Activated naive CD8-positive, alpha-beta T cell treated with anti-CD3 and anti-CD28 coated beads, Interleukin-2, amount 50 U/mL, for 24 hours (primary cell): ENCODE results near the gene WDFY2.
A peak's percentile ranks its signal among the peaks of the same experiment; 100 is the strongest.

Experiments
- ATAC-seq: fragments of 150-1000 bp; cut with Tn5 transposase; one replicate; pipeline ENCODE4 v1.10.0; 2021
- DNase-seq: peaks from one replicate; pipeline ENCODE4 v3.0.0; 2021
- H3K27ac Mint-ChIP-seq: one replicate; pipeline ENCODE4 v1.8.0; 2021; ENCODE audit warnings: mild to moderate bottlenecking, mixed read lengths
- H3K27me3 Mint-ChIP-seq: one replicate; pipeline ENCODE4 v1.8.0; 2021; ENCODE audit warnings: mixed read lengths
- H3K36me3 Mint-ChIP-seq: one replicate; pipeline ENCODE4 v1.8.0; 2021; ENCODE audit warnings: low read depth, mixed read lengths
- H3K4me1 Mint-ChIP-seq: one replicate; pipeline ENCODE4 v1.8.0; 2021; ENCODE audit warnings: mixed read lengths
- H3K4me3 Mint-ChIP-seq: one replicate; pipeline ENCODE4 v1.8.0; 2021; ENCODE audit warnings: mild to moderate bottlenecking, moderate library complexity, mixed read lengths
- H3K9me3 Mint-ChIP-seq: one replicate; pipeline ENCODE4 v1.8.0; 2021; ENCODE audit warnings: mixed read lengths

The WDFY2 gene

GRCh38 chr13:51782026-51782710, 197.9 kb downstream of the WDFY2 start:
- no peaks in the 10 kb centered on the region for H3K27me3 Mint-ChIP-seq
- no peak for ATAC-seq
- H3K36me3 Mint-ChIP-seq: no peaks in the 10 kb centered on the region
- no peak overlapping the region for H3K4me3 Mint-ChIP-seq
- DNase-seq: no peak
- H3K27ac Mint-ChIP-seq: no peak overlapping the region
- no peaks in the 10 kb centered on the region for H3K9me3 Mint-ChIP-seq
- H3K4me1 Mint-ChIP-seq: no peaks in the 10 kb centered on the region

GRCh38 chr13:51783428-51784094, 199.3 kb downstream of the WDFY2 start:
- no peak for DNase-seq
- no peaks in the 10 kb centered on the region for H3K27me3 Mint-ChIP-seq
- no peaks in the 10 kb centered on the region for H3K9me3 Mint-ChIP-seq
- no peak overlapping the region for H3K4me3 Mint-ChIP-seq
- no peaks in the 10 kb centered on the region for H3K4me1 Mint-ChIP-seq
- H3K27ac Mint-ChIP-seq: no peak overlapping the region
- no peak for ATAC-seq
- H3K36me3 Mint-ChIP-seq: no peaks in the 10 kb centered on the region

- no peak overlapping the region for H3K4me3 Mint-ChIP-seq
- H3K27ac Mint-ChIP-seq: no peak overlapping the region
- no peaks in the 10 kb centered on the region for H3K9me3 Mint-ChIP-seq
- no peaks in the 10 kb centered on the region for H3K4me1 Mint-ChIP-seq
- no peak for ATAC-seq
- no peaks in the 10 kb centered on the region for H3K36me3 Mint-ChIP-seq
- DNase-seq: no peak
- no peaks in the 10 kb centered on the region for H3K27me3 Mint-ChIP-seq
Observed at GRCh38 chr13:51784097-51784496, 199.8 kb downstream of the WDFY2 start.

- Mint-ChIP-seq H3K27me3 (no peaks in the 10 kb centered on the region), H3K36me3 (no peaks in the 10 kb centered on the region), H3K9me3 (no peaks in the 10 kb centered on the region), H3K4me3 (no peak overlapping the region), H3K27ac (no peak overlapping the region), H3K4me1 (no peaks in the 10 kb centered on the region)
- no peak for ATAC-seq
- DNase-seq: no peak
Observed at GRCh38 chr13:51785712-51786424, 201.6 kb downstream of the WDFY2 start.

GRCh38 chr13:51786425-51787265, 202.4 kb downstream of the WDFY2 start:
- Mint-ChIP-seq H3K36me3 (no peaks in the 10 kb centered on the region), H3K4me3 (no peak overlapping the region), H3K9me3 (no peaks in the 10 kb centered on the region), H3K27ac (no peak overlapping the region), H3K4me1 (no peaks in the 10 kb centered on the region), H3K27me3 (no peaks in the 10 kb centered on the region)
- DNase-seq (no peak), ATAC-seq (no peak)

GRCh38 chr13:51793570-51794271, 209.5 kb downstream of the WDFY2 start:
- Mint-ChIP-seq H3K4me1 (peaks cover 42% of the 10 kb centered on the region), H3K27ac (peak overlapping the region; percentile 87), H3K27me3 (no peaks in the 10 kb centered on the region), H3K9me3 (no peaks in the 10 kb centered on the region), H3K36me3 (peaks cover 8% of the 10 kb centered on the region), H3K4me3 (peak overlapping the region; percentile 29)
- ATAC-seq (peak; percentile 94), DNase-seq (peak; percentile 45)

GRCh38 chr13:51794964-51795363, 210.7 kb downstream of the WDFY2 start:
- Mint-ChIP-seq H3K4me1 (peaks cover 42% of the 10 kb centered on the region), H3K9me3 (no peaks in the 10 kb centered on the region), H3K36me3 (peaks cover 8% of the 10 kb centered on the region), H3K27me3 (no peaks in the 10 kb centered on the region), H3K4me3 (no peak overlapping the region), H3K27ac (no peak overlapping the region)
- ATAC-seq (no peak), DNase-seq (no peak)

- Mint-ChIP-seq H3K27me3 (no peaks in the 10 kb centered on the region), H3K4me3 (no peak overlapping the region), H3K4me1 (peaks cover 45% of the 10 kb centered on the region), H3K27ac (no peak overlapping the region), H3K36me3 (peaks cover 8% of the 10 kb centered on the region), H3K9me3 (no peaks in the 10 kb centered on the region)
- DNase-seq (no peak), ATAC-seq (no peak)
Observed at GRCh38 chr13:51795419-51795818, 211.2 kb downstream of the WDFY2 start.

- Mint-ChIP-seq H3K27me3 (no peaks in the 10 kb centered on the region), H3K4me3 (no peak overlapping the region), H3K4me1 (peaks cover 54% of the 10 kb centered on the region), H3K9me3 (no peaks in the 10 kb centered on the region), H3K36me3 (peaks cover 8% of the 10 kb centered on the region), H3K27ac (peak overlapping the region; percentile 27)
- no peak for DNase-seq
- ATAC-seq: no peak
Observed at GRCh38 chr13:51796546-51796945, 212.3 kb downstream of the WDFY2 start.

GRCh38 chr13:51797664-51798488, 213.6 kb downstream of the WDFY2 start:
- ATAC-seq: peak; percentile 44

GRCh38 chr13:51799261-51799660, 215.0 kb downstream of the WDFY2 start:
- H3K4me3 Mint-ChIP-seq: no peak overlapping the region
- peaks cover 55% of the 10 kb centered on the region for H3K4me1 Mint-ChIP-seq
- DNase-seq (no peak), ATAC-seq (no peak)
- no peak overlapping the region for H3K27ac Mint-ChIP-seq
- no peaks in the 10 kb centered on the region for H3K36me3 Mint-ChIP-seq
- no peaks in the 10 kb centered on the region for H3K9me3 Mint-ChIP-seq
- H3K27me3 Mint-ChIP-seq: no peaks in the 10 kb centered on the region

More at GRCh38 chr13:51797664-51798488, 213.6 kb downstream of the WDFY2 start:
- Mint-ChIP-seq H3K36me3 (peaks cover 6% of the 10 kb centered on the region), H3K27ac (no peak overlapping the region), H3K4me1 (peaks cover 62% of the 10 kb centered on the region), H3K27me3 (no peaks in the 10 kb centered on the region), H3K4me3 (no peak overlapping the region), H3K9me3 (no peaks in the 10 kb centered on the region)
- DNase-seq: peak; percentile 44

- Mint-ChIP-seq H3K4me1 (peaks cover 62% of the 10 kb centered on the region), H3K27ac (no peak overlapping the region)
Observed at GRCh38 chr13:51800486-51800885, 216.2 kb downstream of the WDFY2 start.

GRCh38 chr13:51801631-51802099, 217.4 kb downstream of the WDFY2 start:
- Mint-ChIP-seq H3K27ac (peak overlapping the region; percentile 99), H3K9me3 (no peaks in the 10 kb centered on the region), H3K4me1 (peaks cover 64% of the 10 kb centered on the region), H3K27me3 (no peaks in the 10 kb centered on the region), H3K36me3 (no peaks in the 10 kb centered on the region), H3K4me3 (peak overlapping the region; percentile 91)
- no peak for DNase-seq
- no peak for ATAC-seq

More at GRCh38 chr13:51800486-51800885, 216.2 kb downstream of the WDFY2 start:
- no peaks in the 10 kb centered on the region for H3K27me3 Mint-ChIP-seq
- ATAC-seq: no peak
- H3K36me3 Mint-ChIP-seq: no peaks in the 10 kb centered on the region
- no peaks in the 10 kb centered on the region for H3K9me3 Mint-ChIP-seq
- DNase-seq: no peak
- no peak overlapping the region for H3K4me3 Mint-ChIP-seq
